ENCODE measurements around the gene MYLIP. TPM values are rescaled to one million over a fixed set of nuclear protein-coding genes. Genes with fewer than 3 reads are reported as not detected.

Gene MYLIP
- total RNA-seq, 1 donor from 2014 or later: 48.8 TPM

DNA sequence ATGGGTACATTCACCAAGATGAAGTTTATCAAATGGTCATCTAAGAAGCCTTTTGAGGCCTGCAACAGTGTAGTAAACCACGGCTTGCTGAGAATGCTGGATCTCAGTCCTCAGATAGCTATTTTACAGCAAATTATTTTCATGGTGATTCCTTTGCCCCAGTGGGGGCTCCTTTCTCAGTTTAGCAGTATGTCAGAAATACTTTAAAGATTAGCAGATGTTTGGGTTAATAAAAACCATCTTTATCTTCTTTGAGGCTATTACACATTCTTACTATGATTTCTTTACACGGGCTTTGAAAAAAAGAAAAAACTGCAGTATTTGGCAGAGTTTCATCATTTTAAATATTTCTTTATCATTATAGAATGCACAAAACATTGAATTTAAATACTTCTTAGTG, 10.7 kb downstream of the MYLIP start:
- H3K36me3 ChIP-seq: peaks cover 49% of the 10 kb centered on the region
- DNase-seq: no peak
- H3K27me3 ChIP-seq (ENCODE audit: low read depth): no peaks in the 10 kb centered on the region
- TF ChIP-seq, protein P1, sequence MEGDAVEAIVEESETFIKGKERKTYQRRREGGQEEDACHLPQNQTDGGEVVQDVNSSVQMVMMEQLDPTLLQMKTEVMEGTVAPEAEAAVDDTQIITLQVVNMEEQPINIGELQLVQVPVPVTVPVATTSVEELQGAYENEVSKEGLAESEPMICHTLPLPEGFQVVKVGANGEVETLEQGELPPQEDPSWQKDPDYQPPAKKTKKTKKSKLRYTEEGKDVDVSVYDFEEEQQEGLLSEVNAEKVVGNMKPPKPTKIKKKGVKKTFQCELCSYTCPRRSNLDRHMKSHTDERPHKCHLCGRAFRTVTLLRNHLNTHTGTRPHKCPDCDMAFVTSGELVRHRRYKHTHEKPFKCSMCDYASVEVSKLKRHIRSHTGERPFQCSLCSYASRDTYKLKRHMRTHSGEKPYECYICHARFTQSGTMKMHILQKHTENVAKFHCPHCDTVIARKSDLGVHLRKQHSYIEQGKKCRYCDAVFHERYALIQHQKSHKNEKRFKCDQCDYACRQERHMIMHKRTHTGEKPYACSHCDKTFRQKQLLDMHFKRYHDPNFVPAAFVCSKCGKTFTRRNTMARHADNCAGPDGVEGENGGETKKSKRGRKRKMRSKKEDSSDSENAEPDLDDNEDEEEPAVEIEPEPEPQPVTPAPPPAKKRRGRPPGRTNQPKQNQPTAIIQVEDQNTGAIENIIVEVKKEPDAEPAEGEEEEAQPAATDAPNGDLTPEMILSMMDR (IDR thresholded peaks at IDR 0.05): no peak
- no peaks in the 10 kb centered on the region for H3K9me3 ChIP-seq
- no peak overlapping the region for H3K4me3 ChIP-seq
- intact Hi-C loops (cut with DNase I): loop anchor here (10.0 kb wide), 1 partner anchor 45 kb away; no protein-coding TSS in a partner anchor
- no peak for ATAC-seq
- peaks cover 64% of the 10 kb centered on the region for H3K4me1 ChIP-seq
- no peak overlapping the region for H3K27ac ChIP-seq

DNA sequence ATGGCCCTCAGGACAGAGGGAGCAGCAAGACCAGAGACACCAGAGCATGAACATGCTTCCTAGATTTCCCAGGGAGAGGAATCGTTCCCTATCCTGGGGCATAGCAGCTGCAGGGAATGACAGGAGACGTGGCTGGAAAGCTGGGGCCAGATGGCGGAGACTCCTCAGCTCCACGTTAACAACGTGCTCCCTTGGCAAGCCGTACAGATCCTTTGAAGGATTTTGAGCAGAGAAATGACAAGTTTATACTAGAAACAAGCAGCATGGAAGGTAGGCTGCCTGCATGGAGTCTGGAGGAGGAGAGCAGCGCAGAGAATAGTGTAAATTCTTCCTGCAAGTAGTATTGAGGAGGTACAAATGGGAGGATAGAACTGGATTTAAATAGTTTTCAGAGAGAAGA, 11.7 kb downstream of the MYLIP start:
- H3K9me3 ChIP-seq: no peaks in the 10 kb centered on the region
- TF ChIP-seq, protein P1 (IDR thresholded peaks at IDR 0.05): no peak
- intact Hi-C loops (cut with DNase I): no loop called here
- H3K27ac ChIP-seq: no peak overlapping the region
- peaks cover 59% of the 10 kb centered on the region for H3K36me3 ChIP-seq
- no peak overlapping the region for H3K4me3 ChIP-seq
- no peaks in the 10 kb centered on the region for H3K27me3 ChIP-seq (ENCODE audit: low read depth)
- ATAC-seq (no peak), DNase-seq (no peak)
- peaks cover 62% of the 10 kb centered on the region for H3K4me1 ChIP-seq

DNA sequence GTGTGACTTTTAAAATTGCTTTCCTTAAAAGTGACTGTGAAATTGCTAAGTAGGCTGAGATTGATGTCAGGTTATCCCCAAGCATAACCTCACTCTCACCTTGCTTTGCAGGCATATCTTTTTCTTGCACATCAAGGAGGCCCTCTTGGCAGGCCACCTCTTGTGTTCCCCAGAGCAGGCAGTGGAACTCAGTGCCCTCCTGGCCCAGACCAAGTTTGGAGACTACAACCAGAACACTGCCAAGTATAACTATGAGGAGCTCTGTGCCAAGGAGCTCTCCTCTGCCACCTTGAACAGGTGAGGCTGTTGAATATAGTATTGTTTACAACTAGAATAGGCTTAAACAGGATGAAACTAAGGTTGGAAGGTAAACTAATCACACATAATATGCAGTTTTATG, 12.6 kb downstream of the MYLIP start:
- peaks cover 62% of the 10 kb centered on the region for H3K4me1 ChIP-seq
- intact Hi-C loops (cut with DNase I): no loop called here
- H3K27me3 ChIP-seq (ENCODE audit: low read depth): no peaks in the 10 kb centered on the region
- no peak overlapping the region for H3K27ac ChIP-seq
- TF ChIP-seq, protein P1 (IDR thresholded peaks at IDR 0.05): no peak
- no peak overlapping the region for H3K4me3 ChIP-seq
- ATAC-seq (no peak), DNase-seq (no peak)
- no peaks in the 10 kb centered on the region for H3K9me3 ChIP-seq
- H3K36me3 ChIP-seq: peaks cover 68% of the 10 kb centered on the region

DNA sequence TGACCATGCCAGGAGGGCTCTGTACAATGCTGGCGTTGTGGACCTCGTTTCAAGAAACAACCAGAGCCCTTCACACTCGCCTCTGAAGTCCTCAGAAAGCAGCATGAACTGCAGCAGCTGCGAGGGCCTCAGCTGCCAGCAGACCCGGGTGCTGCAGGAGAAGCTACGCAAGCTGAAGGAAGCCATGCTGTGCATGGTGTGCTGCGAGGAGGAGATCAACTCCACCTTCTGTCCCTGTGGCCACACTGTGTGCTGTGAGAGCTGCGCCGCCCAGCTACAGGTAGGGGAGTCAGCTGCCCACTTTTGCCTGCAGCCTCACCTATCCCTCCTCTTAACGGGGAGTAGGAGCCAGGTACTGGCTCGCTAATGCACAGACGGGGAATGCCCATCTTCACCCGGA, 16.2 kb downstream of the MYLIP start:
- TF ChIP-seq, protein P1 (IDR thresholded peaks at IDR 0.05): no peak
- DNase-seq (no peak), ATAC-seq (no peak)
- intact Hi-C loops (cut with DNase I): no loop called here
- Histone ChIP-seq H3K27me3 (ENCODE audit: low read depth) (no peaks in the 10 kb centered on the region), H3K4me1 (peaks cover 42% of the 10 kb centered on the region), H3K36me3 (peaks cover 94% of the 10 kb centered on the region), H3K9me3 (no peaks in the 10 kb centered on the region), H3K4me3 (no peak overlapping the region), H3K27ac (no peak overlapping the region)

DNA sequence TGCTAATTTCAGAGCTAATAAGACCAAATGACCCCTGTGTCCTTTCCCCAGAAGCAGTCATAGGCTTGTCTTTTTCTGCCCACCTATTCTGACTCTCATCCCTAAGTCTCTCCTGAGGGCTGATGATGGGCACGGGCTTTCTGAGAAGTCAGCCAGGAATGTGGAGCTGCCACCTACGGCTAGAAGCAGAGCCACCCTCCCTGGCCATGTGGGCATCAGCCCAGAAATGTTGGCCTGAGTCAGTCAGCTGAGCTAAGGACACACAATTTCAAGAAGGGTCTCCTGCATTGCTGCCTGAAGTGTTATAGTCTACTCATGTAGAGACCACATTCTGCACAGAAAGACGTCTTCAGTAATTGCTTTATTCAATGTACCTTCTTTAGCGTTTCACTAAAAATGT, 17.1 kb downstream of the MYLIP start:
- TF ChIP-seq, protein P1 (IDR thresholded peaks at IDR 0.05): no peak
- no peaks in the 10 kb centered on the region for H3K27me3 ChIP-seq (ENCODE audit: low read depth)
- intact Hi-C loops (cut with DNase I): no loop called here
- ATAC-seq: peak in 1 of 2 donors; percentile 26
- H3K4me3 ChIP-seq: no peak overlapping the region
- H3K27ac ChIP-seq: no peak overlapping the region
- peaks cover 94% of the 10 kb centered on the region for H3K36me3 ChIP-seq
- no peak for DNase-seq
- H3K4me1 ChIP-seq: peaks cover 32% of the 10 kb centered on the region
- H3K9me3 ChIP-seq: no peaks in the 10 kb centered on the region

DNA sequence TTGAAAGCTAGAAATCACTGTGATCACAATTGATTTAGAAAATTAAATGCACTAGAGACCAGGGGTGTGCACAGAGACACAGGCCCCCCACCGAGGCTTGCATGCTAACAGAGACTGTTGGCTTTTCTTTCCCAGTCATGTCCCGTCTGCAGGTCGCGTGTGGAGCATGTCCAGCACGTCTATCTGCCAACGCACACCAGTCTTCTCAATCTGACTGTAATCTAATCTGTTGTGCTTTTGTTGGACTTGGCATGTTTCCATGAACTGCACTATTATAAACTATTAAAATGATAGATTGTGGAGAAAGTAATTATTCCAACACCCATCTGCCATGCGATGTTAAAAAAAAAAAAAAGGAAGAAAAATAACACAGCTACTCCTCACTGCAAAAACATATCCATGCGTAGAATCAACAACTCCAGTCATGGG, 17.7 kb downstream of the MYLIP start:
- Histone ChIP-seq H3K27ac (no peak overlapping the region), H3K36me3 (peaks cover 94% of the 10 kb centered on the region), H3K4me3 (no peak overlapping the region), H3K4me1 (peaks cover 32% of the 10 kb centered on the region), H3K9me3 (no peaks in the 10 kb centered on the region), H3K27me3 (ENCODE audit: low read depth) (no peaks in the 10 kb centered on the region)
- TF ChIP-seq, protein P1 (IDR thresholded peaks at IDR 0.05): no peak
- intact Hi-C loops (cut with DNase I): no loop called here
- DNase-seq (no peak), ATAC-seq (no peak)
